ENCODE measurements around the gene MBTPS2.
A peak's percentile ranks its signal among the peaks of the same experiment; 100 is the strongest.
"Not testable (repeated sequence)": the region's sequence is repeated elsewhere in the genome, so short reads cannot be mapped to it uniquely, and the experiment has no call there.

MBTPS2 gene

GRCh38 chrX:21856504-21856903 lies 17.1 kb downstream of the MBTPS2 start:
- DNase-seq (ENCODE audit: low spot score), result no peak

GRCh38 chrX:21863241-21863640 lies 23.8 kb downstream of the MBTPS2 start:
- no peak for DNase-seq (ENCODE audit: low spot score)

GRCh38 chrX:21865436-21865835 lies 26.0 kb downstream of the MBTPS2 start:
- no peak for DNase-seq (ENCODE audit: low spot score)

GRCh38 chrX:21870494-21870893 lies 31.1 kb downstream of the MBTPS2 start:
- DNase-seq (ENCODE audit: low spot score), result no peak

- no peak for DNase-seq (ENCODE audit: low spot score)
Measured at GRCh38 chrX:21873063-21873775, 33.8 kb downstream of the MBTPS2 start.

- not testable (repeated sequence) for DNase-seq (ENCODE audit: low spot score)
Measured at GRCh38 chrX:21874182-21874581, 34.8 kb downstream of the MBTPS2 start.

- no peak for DNase-seq (ENCODE audit: low spot score)
Measured at GRCh38 chrX:21875013-21875412, 35.6 kb downstream of the MBTPS2 start.

GRCh38 chrX:21881881-21882574 lies 42.6 kb downstream of the MBTPS2 start:
- no peak for DNase-seq (ENCODE audit: low spot score)

- DNase-seq (ENCODE audit: low spot score), result peak; percentile 32
Measured at GRCh38 chrX:21883258-21883657, 43.8 kb downstream of the MBTPS2 start.

- peak; percentile 49 for DNase-seq (ENCODE audit: low spot score)
Measured at GRCh38 chrX:21885568-21885967, 46.2 kb downstream of the MBTPS2 start.

GRCh38 chrX:21905313-21905712 lies 65.9 kb downstream of the MBTPS2 start:
- DNase-seq (ENCODE audit: low spot score), result no peak

GRCh38 chrX:21905953-21906352 lies 66.5 kb downstream of the MBTPS2 start:
- no peak for DNase-seq (ENCODE audit: low spot score)

- DNase-seq (ENCODE audit: low spot score), result no peak
Measured at GRCh38 chrX:21907260-21907659, 67.8 kb downstream of the MBTPS2 start.

- DNase-seq (ENCODE audit: low spot score), result no peak
Measured at GRCh38 chrX:21911481-21911880, 72.1 kb downstream of the MBTPS2 start.

GRCh38 chrX:21912220-21912619 lies 72.8 kb downstream of the MBTPS2 start:
- no peak for DNase-seq (ENCODE audit: low spot score)

- no peak for DNase-seq (ENCODE audit: low spot score)
Measured at GRCh38 chrX:21912989-21913388, 73.6 kb downstream of the MBTPS2 start.

- no peak for DNase-seq (ENCODE audit: low spot score)
Measured at GRCh38 chrX:21926116-21926515, 86.7 kb downstream of the MBTPS2 start.

GRCh38 chrX:21926527-21927278 lies 87.3 kb downstream of the MBTPS2 start:
- DNase-seq (ENCODE audit: low spot score), result peak; percentile 80

- no peak for DNase-seq (ENCODE audit: low spot score)
Measured at GRCh38 chrX:21929209-21929608, 89.8 kb downstream of the MBTPS2 start.

GRCh38 chrX:21930986-21931385 lies 91.6 kb downstream of the MBTPS2 start:
- DNase-seq (ENCODE audit: low spot score), result no peak

- DNase-seq (ENCODE audit: low spot score), result no peak
Measured at GRCh38 chrX:21932292-21933002, 93.0 kb downstream of the MBTPS2 start.

- DNase-seq (ENCODE audit: low spot score), result no peak
Measured at GRCh38 chrX:21933077-21933476, 93.7 kb downstream of the MBTPS2 start.

All from COLO829 (cell line).